LNCAP (cell line): Measurements from ENCODE around the gene ADAMTS18.
A peak's percentile ranks its signal among the peaks of the same experiment; 100 is the strongest.

Source experiments
- TF ChIP-seq, protein P1 (sequence below): fragments of 450-650 bp; IDR thresholded peaks from 2 replicates; pipeline ENCODE4 v1.5.1; 2017; ENCODE audit warnings: mild to moderate bottlenecking

The ADAMTS18 gene

DNA sequence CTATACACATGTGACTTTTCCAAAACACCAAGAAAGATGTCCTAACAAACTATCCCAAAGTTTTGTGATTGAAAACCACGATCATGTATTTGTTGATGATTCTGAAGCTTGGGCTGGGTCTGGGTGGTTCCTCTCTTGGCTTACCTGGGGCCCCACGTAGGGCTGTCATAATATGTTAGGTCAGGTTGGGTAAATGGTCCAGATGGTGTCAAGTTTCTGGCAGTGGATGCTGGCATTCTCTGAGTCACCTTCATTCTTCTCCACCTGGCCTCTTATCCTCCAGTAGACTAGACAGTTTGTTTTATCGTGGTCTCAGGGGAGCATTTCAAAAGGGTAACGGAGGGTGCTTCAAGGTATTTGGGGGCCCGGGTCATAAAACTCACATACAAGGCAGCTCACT is 196.2 kb downstream of the ADAMTS18 start:
- TF ChIP-seq, protein P1, sequence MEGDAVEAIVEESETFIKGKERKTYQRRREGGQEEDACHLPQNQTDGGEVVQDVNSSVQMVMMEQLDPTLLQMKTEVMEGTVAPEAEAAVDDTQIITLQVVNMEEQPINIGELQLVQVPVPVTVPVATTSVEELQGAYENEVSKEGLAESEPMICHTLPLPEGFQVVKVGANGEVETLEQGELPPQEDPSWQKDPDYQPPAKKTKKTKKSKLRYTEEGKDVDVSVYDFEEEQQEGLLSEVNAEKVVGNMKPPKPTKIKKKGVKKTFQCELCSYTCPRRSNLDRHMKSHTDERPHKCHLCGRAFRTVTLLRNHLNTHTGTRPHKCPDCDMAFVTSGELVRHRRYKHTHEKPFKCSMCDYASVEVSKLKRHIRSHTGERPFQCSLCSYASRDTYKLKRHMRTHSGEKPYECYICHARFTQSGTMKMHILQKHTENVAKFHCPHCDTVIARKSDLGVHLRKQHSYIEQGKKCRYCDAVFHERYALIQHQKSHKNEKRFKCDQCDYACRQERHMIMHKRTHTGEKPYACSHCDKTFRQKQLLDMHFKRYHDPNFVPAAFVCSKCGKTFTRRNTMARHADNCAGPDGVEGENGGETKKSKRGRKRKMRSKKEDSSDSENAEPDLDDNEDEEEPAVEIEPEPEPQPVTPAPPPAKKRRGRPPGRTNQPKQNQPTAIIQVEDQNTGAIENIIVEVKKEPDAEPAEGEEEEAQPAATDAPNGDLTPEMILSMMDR: no peak

DNA sequence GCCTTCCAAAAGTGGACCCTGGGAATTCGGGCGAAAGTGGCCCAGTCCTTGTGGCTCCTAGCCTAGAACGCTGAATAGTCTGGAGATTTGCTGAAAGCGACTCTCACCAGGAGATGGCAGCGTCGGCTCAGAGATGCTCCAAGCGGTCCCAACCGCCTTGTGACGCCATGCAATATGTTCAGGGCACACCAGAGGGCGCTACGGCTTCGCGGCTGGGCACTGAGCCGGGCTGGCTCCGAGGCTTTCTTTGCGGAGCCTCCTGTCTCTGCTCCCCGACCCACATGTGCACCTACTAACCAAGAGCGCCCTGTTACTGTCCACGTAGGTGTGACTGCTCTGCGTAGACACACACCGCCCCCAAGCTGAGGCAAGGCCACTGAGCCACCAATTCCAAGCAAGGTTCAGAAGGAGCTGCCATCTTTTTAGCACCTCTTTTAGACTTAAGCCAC is 198.7 kb downstream of the ADAMTS18 start:
- TF ChIP-seq, protein P1: peak; percentile 98

DNA sequence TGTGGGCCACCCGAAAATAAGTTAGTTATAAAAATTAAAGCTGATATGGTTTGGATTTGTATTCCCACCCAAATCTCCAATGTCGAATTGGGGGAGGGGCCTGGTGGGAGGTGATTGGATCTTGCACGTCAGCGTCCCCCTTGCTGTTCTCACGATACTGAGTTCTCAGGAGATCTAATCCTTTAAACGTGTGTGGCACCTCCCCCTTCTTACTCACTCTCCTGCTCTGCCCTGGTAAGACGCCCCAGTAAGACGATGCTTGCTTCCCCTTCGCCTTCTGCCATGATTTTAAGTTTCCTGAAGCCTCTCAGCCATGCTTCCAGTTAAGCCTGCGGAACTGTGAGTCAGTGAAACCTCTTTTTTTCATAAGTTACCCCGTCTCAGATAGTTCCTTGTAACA is 200.2 kb downstream of the ADAMTS18 start:
- TF ChIP-seq, protein P1: no peak

DNA sequence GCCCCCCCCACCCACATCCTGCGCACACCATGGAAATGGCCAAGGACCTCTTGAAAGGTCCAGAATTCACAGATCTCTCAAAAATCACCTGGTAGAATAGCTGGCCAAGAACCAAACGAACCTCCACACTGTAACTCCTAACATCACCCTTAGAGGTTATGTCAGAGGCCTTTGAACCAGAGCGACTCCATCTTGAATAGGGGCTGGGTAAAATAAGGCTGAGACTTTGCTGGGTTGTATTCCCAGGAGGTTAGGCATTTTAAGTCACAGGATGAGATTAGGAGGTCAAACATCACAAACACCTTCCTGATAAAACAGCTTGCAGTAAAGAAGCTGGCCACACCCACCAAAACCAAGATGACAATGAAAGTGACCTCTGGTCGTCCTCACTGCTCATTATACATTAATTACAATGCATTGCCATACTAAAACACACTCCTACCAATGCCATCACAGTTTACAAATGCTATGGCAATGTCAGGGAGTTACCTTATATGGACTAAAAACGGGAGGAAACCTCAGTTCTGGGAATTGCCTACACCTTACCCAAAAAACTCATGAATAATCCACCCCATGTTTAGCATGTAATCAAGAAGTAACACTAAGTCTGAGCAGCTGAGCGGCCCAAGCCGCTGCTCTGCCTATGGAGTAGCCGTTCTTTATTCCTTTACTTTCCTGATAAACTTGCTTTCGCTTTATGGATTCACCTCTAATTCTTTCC is 200.9 kb downstream of the ADAMTS18 start:
- TF ChIP-seq, protein P1: no peak
